ENCODE measurements around the gene POLA1.

The POLA1 gene

DNA sequence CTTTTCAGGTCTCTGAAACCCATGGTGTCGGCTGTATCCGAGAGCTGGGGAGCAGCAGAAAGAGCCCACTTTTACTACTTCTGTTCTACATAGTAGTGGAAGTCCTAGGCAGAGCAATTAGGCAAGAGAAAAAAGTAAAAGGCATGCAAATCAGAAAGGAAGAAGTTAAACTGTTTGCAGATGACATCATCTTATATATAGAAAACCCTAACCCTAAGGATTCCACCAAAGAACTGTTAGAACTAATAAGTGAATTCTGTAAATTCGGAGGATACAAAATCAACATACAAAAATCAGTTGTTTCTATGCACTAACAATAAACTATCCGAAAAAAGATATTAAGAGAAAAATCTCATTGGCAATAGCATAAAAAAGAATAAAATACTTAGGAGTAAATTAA lies 95.3 kb downstream of the POLA1 start:
- no peak for ATAC-seq

DNA sequence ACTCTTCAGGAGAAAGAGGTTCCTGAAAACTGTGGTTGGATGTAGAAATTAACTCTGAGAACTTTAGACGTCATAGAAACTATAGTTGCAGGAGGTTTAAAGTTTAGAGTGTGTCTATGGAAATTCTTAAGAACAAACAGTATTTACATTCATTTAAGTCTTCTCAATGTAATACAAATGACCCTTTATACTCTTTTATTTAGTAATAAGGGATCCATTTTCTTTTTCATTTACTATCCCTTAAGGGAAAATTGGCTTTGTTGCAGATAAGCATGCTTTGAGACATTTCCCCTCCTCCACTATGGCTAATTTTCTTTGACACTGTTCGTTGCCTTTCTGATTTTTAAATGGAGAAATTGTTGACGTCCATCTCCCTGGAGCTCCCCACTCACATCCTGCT lies 96.4 kb downstream of the POLA1 start:
- TF ChIP-seq ISL1 (CRISPR knock-in tag; IDR thresholded peaks at IDR 0.05) (no peak), ARNTL (CRISPR knock-in tag; IDR thresholded peaks at IDR 0.05; ENCODE audit: borderline replicate concordance, low read depth) (no peak), ZFP3 (CRISPR knock-in tag; IDR thresholded peaks at IDR 0.05) (no peak), ZC3H10 (CRISPR knock-in tag; IDR thresholded peaks at IDR 0.05) (no peak), PATZ1 (CRISPR knock-in tag; IDR thresholded peaks at IDR 0.05; ENCODE audit: borderline replicate concordance) (no peak), ZNF565 (CRISPR knock-in tag; conservative IDR thresholded peaks at IDR 0.05; ENCODE audit: low read depth) (no peak), TOX (CRISPR knock-in tag; IDR thresholded peaks at IDR 0.05; ENCODE audit: borderline replicate concordance) (no peak), ZNF8 (CRISPR knock-in tag; IDR thresholded peaks at IDR 0.05) (no peak), RARB (CRISPR knock-in tag; IDR thresholded peaks at IDR 0.05) (no peak), ZFP30 (CRISPR knock-in tag; IDR thresholded peaks at IDR 0.05) (no peak), PPARA (CRISPR knock-in tag; IDR thresholded peaks at IDR 0.05; ENCODE audit: borderline replicate concordance) (no peak), ZNF70 (CRISPR knock-in tag; IDR thresholded peaks at IDR 0.05) (no peak), ESRRG (CRISPR knock-in tag; IDR thresholded peaks at IDR 0.05) (no peak), CSDC2 (CRISPR knock-in tag; IDR thresholded peaks at IDR 0.05) (no peak), CSRNP3 (CRISPR knock-in tag; IDR thresholded peaks at IDR 0.05) (no peak), GLIS3 (CRISPR knock-in tag; IDR thresholded peaks at IDR 0.05) (no peak)
- TF ChIP-seq, protein P1, sequence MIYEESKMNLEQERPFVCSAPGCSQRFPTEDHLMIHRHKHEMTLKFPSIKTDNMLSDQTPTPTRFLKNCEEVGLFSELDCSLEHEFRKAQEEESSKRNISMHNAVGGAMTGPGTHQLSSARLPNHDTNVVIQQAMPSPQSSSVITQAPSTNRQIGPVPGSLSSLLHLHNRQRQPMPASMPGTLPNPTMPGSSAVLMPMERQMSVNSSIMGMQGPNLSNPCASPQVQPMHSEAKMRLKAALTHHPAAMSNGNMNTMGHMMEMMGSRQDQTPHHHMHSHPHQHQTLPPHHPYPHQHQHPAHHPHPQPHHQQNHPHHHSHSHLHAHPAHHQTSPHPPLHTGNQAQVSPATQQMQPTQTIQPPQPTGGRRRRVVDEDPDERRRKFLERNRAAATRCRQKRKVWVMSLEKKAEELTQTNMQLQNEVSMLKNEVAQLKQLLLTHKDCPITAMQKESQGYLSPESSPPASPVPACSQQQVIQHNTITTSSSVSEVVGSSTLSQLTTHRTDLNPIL (CRISPR knock-in tag; IDR thresholded peaks at IDR 0.05; ENCODE audit: low read depth) = no peak
- TF ChIP-seq, protein P2, sequence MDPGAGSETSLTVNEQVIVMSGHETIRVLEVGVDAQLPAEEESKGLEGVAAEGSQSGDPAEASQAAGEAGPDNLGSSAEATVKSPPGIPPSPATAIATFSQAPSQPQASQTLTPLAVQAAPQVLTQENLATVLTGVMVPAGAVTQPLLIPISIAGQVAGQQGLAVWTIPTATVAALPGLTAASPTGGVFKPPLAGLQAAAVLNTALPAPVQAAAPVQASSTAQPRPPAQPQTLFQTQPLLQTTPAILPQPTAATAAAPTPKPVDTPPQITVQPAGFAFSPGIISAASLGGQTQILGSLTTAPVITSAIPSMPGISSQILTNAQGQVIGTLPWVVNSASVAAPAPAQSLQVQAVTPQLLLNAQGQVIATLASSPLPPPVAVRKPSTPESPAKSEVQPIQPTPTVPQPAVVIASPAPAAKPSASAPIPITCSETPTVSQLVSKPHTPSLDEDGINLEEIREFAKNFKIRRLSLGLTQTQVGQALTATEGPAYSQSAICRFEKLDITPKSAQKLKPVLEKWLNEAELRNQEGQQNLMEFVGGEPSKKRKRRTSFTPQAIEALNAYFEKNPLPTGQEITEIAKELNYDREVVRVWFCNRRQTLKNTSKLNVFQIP (CRISPR knock-in tag; IDR thresholded peaks at IDR 0.05; ENCODE audit: borderline replicate concordance, low read depth) = no peak
- no peak for ATAC-seq

More for the DNA sequence above, 95.3 kb downstream of the POLA1 start:
- no peak for TF ChIP-seq TCF4 (CRISPR knock-in tag; IDR thresholded peaks at IDR 0.05; ENCODE audit: borderline replicate concordance)
- TF ChIP-seq PPARA (CRISPR knock-in tag; IDR thresholded peaks at IDR 0.05; ENCODE audit: borderline replicate concordance) = no peak
- no peak for TF ChIP-seq CSDC2 (CRISPR knock-in tag; IDR thresholded peaks at IDR 0.05)
- no peak for TF ChIP-seq ESRRG (CRISPR knock-in tag; IDR thresholded peaks at IDR 0.05)
- no peak for TF ChIP-seq SNAI2 (CRISPR knock-in tag; IDR thresholded peaks at IDR 0.05)

DNA sequence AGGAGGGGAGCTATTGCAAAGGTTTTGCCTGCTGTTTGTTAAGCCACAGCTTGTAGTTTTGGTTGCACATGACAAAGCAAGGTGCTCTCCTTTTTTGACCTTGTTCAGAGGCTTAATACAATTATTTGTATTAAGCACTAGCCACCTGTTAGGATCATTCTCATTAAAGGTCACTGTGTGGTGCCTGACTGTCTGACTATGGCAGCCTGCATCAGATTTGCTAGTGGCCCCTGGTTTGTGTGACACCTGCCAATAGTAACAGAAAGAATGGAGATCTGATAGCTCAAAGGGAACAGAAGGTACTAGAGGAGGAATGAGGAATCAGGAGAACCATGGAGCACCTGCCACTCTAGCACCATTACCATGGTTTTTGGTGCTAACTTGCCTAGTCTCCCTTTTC lies 102.5 kb downstream of the POLA1 start:
- TF ChIP-seq ZNF70 (CRISPR knock-in tag; IDR thresholded peaks at IDR 0.05) (no peak), OSR1 (CRISPR knock-in tag; IDR thresholded peaks at IDR 0.05) (no peak), ZFP30 (CRISPR knock-in tag; IDR thresholded peaks at IDR 0.05) (no peak), ZNF8 (CRISPR knock-in tag; IDR thresholded peaks at IDR 0.05) (no peak), ESRRG (CRISPR knock-in tag; IDR thresholded peaks at IDR 0.05) (no peak), TOX (CRISPR knock-in tag; IDR thresholded peaks at IDR 0.05; ENCODE audit: borderline replicate concordance) (no peak)
- TF ChIP-seq, protein P2 (CRISPR knock-in tag; IDR thresholded peaks at IDR 0.05; ENCODE audit: borderline replicate concordance, low read depth) = no peak
- no peak for ATAC-seq

GRCh38 chrX:24799078-24799477 lies 105.4 kb downstream of the POLA1 start:
- ATAC-seq = no peak
- TF ChIP-seq, protein P1 (CRISPR knock-in tag; IDR thresholded peaks at IDR 0.05; ENCODE audit: low read depth) = no peak
- TF ChIP-seq CSRNP3 (CRISPR knock-in tag; IDR thresholded peaks at IDR 0.05) (no peak), ZC3H10 (CRISPR knock-in tag; IDR thresholded peaks at IDR 0.05) (no peak), ESRRG (CRISPR knock-in tag; IDR thresholded peaks at IDR 0.05) (no peak), ZFP3 (CRISPR knock-in tag; IDR thresholded peaks at IDR 0.05) (no peak), ZNF565 (CRISPR knock-in tag; conservative IDR thresholded peaks at IDR 0.05; ENCODE audit: low read depth) (no peak), OSR1 (CRISPR knock-in tag; IDR thresholded peaks at IDR 0.05) (no peak), TCF4 (CRISPR knock-in tag; IDR thresholded peaks at IDR 0.05; ENCODE audit: borderline replicate concordance) (no peak), PATZ1 (CRISPR knock-in tag; IDR thresholded peaks at IDR 0.05; ENCODE audit: borderline replicate concordance) (no peak), ZNF8 (CRISPR knock-in tag; IDR thresholded peaks at IDR 0.05) (no peak), ISL1 (CRISPR knock-in tag; IDR thresholded peaks at IDR 0.05) (no peak), BACH2 (CRISPR knock-in tag; IDR thresholded peaks at IDR 0.05; ENCODE audit: borderline replicate concordance) (no peak), ZFP30 (CRISPR knock-in tag; IDR thresholded peaks at IDR 0.05) (no peak), PPARA (CRISPR knock-in tag; IDR thresholded peaks at IDR 0.05; ENCODE audit: borderline replicate concordance) (no peak)
